ENCODE data around the gene USP24. TPM values are rescaled to one million over a fixed set of nuclear protein-coding genes. Genes with fewer than 3 reads are reported as not detected.

The USP24 gene
- total and polyA plus RNA-seq, 2 donors (not counting 1 experiment from before 2014, with no cell fraction given) = 18.9 to 152 TPM

DNA sequence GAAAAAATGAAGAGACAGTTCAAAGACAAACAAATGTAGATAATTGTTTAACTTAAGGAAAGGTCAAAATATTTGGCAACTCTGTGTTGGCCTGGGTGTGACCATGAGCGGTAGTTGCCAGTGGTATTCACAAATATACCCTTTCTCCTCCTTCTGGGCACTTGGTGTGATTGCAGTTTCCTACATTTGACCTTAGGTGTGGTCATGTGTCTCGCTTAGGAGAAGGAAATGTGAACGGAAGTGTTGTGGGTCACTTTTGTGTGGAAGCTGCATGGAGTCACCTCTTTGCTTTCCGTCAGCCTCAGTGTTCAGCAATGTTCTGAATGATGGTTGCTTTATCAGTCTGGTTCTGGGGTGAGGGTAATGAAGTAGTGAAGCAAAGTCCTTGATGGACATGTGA is 179.3 kb downstream of the USP24 start:
- TF ChIP-seq EZH2 (IDR thresholded peaks at IDR 0.05; ENCODE audit: borderline replicate concordance, insufficient read depth, low read depth, low read length, poor library complexity, severe bottlenecking) = no peak
- TF ChIP-seq, protein P1, sequence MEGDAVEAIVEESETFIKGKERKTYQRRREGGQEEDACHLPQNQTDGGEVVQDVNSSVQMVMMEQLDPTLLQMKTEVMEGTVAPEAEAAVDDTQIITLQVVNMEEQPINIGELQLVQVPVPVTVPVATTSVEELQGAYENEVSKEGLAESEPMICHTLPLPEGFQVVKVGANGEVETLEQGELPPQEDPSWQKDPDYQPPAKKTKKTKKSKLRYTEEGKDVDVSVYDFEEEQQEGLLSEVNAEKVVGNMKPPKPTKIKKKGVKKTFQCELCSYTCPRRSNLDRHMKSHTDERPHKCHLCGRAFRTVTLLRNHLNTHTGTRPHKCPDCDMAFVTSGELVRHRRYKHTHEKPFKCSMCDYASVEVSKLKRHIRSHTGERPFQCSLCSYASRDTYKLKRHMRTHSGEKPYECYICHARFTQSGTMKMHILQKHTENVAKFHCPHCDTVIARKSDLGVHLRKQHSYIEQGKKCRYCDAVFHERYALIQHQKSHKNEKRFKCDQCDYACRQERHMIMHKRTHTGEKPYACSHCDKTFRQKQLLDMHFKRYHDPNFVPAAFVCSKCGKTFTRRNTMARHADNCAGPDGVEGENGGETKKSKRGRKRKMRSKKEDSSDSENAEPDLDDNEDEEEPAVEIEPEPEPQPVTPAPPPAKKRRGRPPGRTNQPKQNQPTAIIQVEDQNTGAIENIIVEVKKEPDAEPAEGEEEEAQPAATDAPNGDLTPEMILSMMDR (IDR thresholded peaks at IDR 0.05) = no peak
- no peaks in the 10 kb centered on the region for H4K20me1 ChIP-seq (ENCODE audit: control insufficient read depth, insufficient read depth, low read length, poor library complexity, severe bottlenecking)
- Mint-ChIP-seq H3K4me1 (no peaks in the 10 kb centered on the region), H3K27me3 (peaks cover 54% of the 10 kb centered on the region), H3K9me3 (ENCODE audit: insufficient read depth) (no peaks in the 10 kb centered on the region), H3K4me3 (no peak overlapping the region), H3K27ac (no peak overlapping the region)
- no peak for DNase-seq
- H3K27ac ChIP-seq (ENCODE audit: low read length in 2 of 2) = no peak overlapping the region
- no peak for ATAC-seq (ENCODE audit: low read depth)
- H3K9ac ChIP-seq (ENCODE audit: low read length) = no peak overlapping the region
- no peak overlapping the region for H3K4me3 ChIP-seq (ENCODE audit: control extremely low read depth in 1 of 5, extremely low read depth in 1 of 5, insufficient read depth in 1 of 5, low read depth in 2 of 5, low read length in 4 of 5)
- intact Hi-C loops (cut with micrococcal nuclease) = no loop called here
- no peaks in the 10 kb centered on the region for H3K79me2 ChIP-seq (ENCODE audit: control insufficient read depth, insufficient read depth, low read length)
- ChIA-PET POLR2A (no interaction called here), CTCF (no interaction called here)
- H3K4me2 ChIP-seq (replicated peaks; ENCODE audit: low read depth, low read length, poor library complexity, severe bottlenecking) = no peak overlapping the region
- WGBS (ENCODE audit: insufficient coverage) = 51% methylated on average over 2 of the region's 4 CpGs
- no peak overlapping the region for H2AFZ ChIP-seq (ENCODE audit: insufficient read depth, low read depth, low read length, poor library complexity, severe bottlenecking)
- no peaks in the 10 kb centered on the region for H3K36me3 ChIP-seq (replicated peaks in 1 of 2; ENCODE audit: control extremely low read depth in 1 of 2, control insufficient read depth in 1 of 2, extremely low read depth in 1 of 2, insufficient read depth in 2 of 2, low read length in 1 of 2)
- no peaks in the 10 kb centered on the region for H3K4me1 ChIP-seq (ENCODE audit: control insufficient read depth in 2 of 2, insufficient read depth in 2 of 2, low read length in 2 of 2)
- peaks cover 0 to 5% (median 0%) of the 10 kb centered on the region in 3 donors for H3K9me3 ChIP-seq (ENCODE audit: control extremely low read depth in 1 of 3, control insufficient read depth in 2 of 3, insufficient read depth in 1 of 3, low read length in 2 of 3)
- H3K27me3 ChIP-seq (replicated peaks in 1 of 4; ENCODE audit: control extremely low read depth in 1 of 4, control insufficient read depth in 3 of 4, insufficient read depth in 4 of 4, low read length in 3 of 4) = peaks cover 0 to 31% (median 7%) of the 10 kb centered on the region in 4 experiments

DNA sequence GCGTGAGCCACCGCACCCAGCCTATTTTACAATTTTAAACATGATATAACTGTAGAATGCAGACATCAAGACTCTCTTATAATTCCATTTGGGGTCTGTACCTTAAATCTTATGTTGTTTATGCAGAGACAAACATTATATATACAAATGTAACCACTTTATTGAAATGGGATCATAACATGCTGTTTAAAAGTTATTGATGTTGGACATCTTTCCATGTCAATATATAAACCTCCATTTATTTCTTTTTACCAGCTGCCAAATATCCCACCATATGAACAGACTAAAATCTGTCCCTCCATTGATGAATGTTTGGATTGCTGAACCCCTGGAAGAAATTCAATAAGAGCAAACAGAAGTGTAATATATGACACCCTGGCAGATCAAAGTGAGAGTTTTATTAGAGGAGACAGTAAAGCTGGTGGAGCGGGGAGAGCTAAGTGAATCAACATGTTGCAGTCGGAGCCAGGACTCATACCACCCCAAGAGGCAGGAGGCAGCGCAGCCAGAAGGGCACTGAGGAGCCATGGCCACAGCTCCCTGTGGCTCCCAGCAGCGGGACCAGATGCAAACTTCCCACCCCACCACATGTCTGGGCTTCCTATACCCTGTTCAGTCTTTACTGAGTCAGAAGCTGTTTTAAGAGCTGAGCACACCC is 180.6 kb downstream of the USP24 start:
- CTCF ChIA-PET = interaction anchor here (1.4 kb wide), 1 partner anchor 13 kb away, joined by 3 read pairs; no protein-coding TSS in a partner anchor
- Histone ChIP-seq H2AFZ (ENCODE audit: insufficient read depth, low read depth, low read length, poor library complexity, severe bottlenecking) (no peak overlapping the region), H3K4me3 (ENCODE audit: control extremely low read depth in 1 of 5, extremely low read depth in 1 of 5, insufficient read depth in 1 of 5, low read depth in 2 of 5, low read length in 4 of 5) (no peak overlapping the region), H3K27ac (ENCODE audit: low read length in 2 of 2) (no peak overlapping the region), H3K27me3 (replicated peaks in 1 of 4; ENCODE audit: control extremely low read depth in 1 of 4, control insufficient read depth in 3 of 4, insufficient read depth in 4 of 4, low read length in 3 of 4) (peaks cover 0 to 22% (median 7%) of the 10 kb centered on the region in 4 experiments), H4K20me1 (ENCODE audit: control insufficient read depth, insufficient read depth, low read length, poor library complexity, severe bottlenecking) (no peaks in the 10 kb centered on the region), H3K4me2 (replicated peaks; ENCODE audit: low read depth, low read length, poor library complexity, severe bottlenecking) (no peak overlapping the region), H3K4me1 (ENCODE audit: control insufficient read depth in 2 of 2, insufficient read depth in 2 of 2, low read length in 2 of 2) (no peaks in the 10 kb centered on the region), H3K9ac (ENCODE audit: low read length) (no peak overlapping the region), H3K79me2 (ENCODE audit: control insufficient read depth, insufficient read depth, low read length) (no peaks in the 10 kb centered on the region), H3K36me3 (replicated peaks in 1 of 2; ENCODE audit: control extremely low read depth in 1 of 2, control insufficient read depth in 1 of 2, extremely low read depth in 1 of 2, insufficient read depth in 2 of 2, low read length in 1 of 2) (no peaks in the 10 kb centered on the region), H3K9me3 (ENCODE audit: control extremely low read depth in 1 of 3, control insufficient read depth in 2 of 3, insufficient read depth in 1 of 3, low read length in 2 of 3) (peaks cover 0 to 5% (median 0%) of the 10 kb centered on the region in 3 donors)
- peaks cover 57% of the 10 kb centered on the region for H3K27me3 Mint-ChIP-seq
- H3K9me3 Mint-ChIP-seq (ENCODE audit: insufficient read depth) = no peaks in the 10 kb centered on the region
- no peak for DNase-seq
- intact Hi-C loops (cut with micrococcal nuclease) = no loop called here
- H3K4me3 Mint-ChIP-seq = no peak overlapping the region
- POLR2A ChIA-PET = no interaction called here
- H3K27ac Mint-ChIP-seq = no peak overlapping the region
- 97% methylated on average over 6 of the region's 6 CpGs for WGBS (ENCODE audit: insufficient coverage)
- TF ChIP-seq, protein P1 (IDR thresholded peaks at IDR 0.05) = no peak
- ATAC-seq (ENCODE audit: low read depth) = no peak
- H3K4me1 Mint-ChIP-seq = no peaks in the 10 kb centered on the region

All from B cell (primary cell).